Muscle layer of colon (tissue), 2 donors: ENCODE data around the gene GRIK1.

Source experiments
- H3K27ac ChIP-seq: one replicate; pipeline ENCODE4 v1.7.0; 2013; ENCODE audit warnings: low read depth, mild to moderate bottlenecking, low read length, moderate library complexity
- H3K27me3 ChIP-seq, 2 donors: one replicate each; pipeline ENCODE4 v1.7.0; 2013; ENCODE audit warnings: low read length in 2 of 2, mild to moderate bottlenecking in 2 of 2; ENCODE audit not compliant: insufficient read depth in 2 of 2, control insufficient read depth in 1 of 2
- H3K36me3 ChIP-seq: one replicate; pipeline ENCODE4 v1.7.0; 2013; ENCODE audit warnings: mild to moderate bottlenecking, low read length; ENCODE audit not compliant: insufficient read depth
- H3K4me1 ChIP-seq: one replicate; pipeline ENCODE4 v1.7.0; 2013; ENCODE audit warnings: mild to moderate bottlenecking, low read length; ENCODE audit not compliant: insufficient read depth
- H3K4me3 ChIP-seq, 2 donors: one replicate each; pipeline ENCODE4 v1.7.0; 2013; ENCODE audit warnings: low read length in 2 of 2, low read depth in 1 of 2, mild to moderate bottlenecking in 1 of 2, moderate library complexity in 1 of 2
- H3K9ac ChIP-seq: one replicate; pipeline ENCODE4 v1.7.0; 2013; ENCODE audit warnings: low read length
- H3K9me3 ChIP-seq: one replicate; pipeline ENCODE4 v1.7.0; 2013; ENCODE audit warnings: mild to moderate bottlenecking, low read length
- donor health status: abdominal sarcoma.
- donor health status: Adenocarcinoma of cecum.

Gene GRIK1

GRCh38 chr21:29680273-29680672 is 259.5 kb downstream of the GRIK1 start:
- Histone ChIP-seq H3K27me3 (no peaks in the 10 kb centered on the region), H3K27ac (no peak overlapping the region), H3K9ac (no peak overlapping the region), H3K4me3 (no peak overlapping the region), H3K4me1 (no peaks in the 10 kb centered on the region), H3K36me3 (no peaks in the 10 kb centered on the region), H3K9me3 (no peaks in the 10 kb centered on the region)

DNA sequence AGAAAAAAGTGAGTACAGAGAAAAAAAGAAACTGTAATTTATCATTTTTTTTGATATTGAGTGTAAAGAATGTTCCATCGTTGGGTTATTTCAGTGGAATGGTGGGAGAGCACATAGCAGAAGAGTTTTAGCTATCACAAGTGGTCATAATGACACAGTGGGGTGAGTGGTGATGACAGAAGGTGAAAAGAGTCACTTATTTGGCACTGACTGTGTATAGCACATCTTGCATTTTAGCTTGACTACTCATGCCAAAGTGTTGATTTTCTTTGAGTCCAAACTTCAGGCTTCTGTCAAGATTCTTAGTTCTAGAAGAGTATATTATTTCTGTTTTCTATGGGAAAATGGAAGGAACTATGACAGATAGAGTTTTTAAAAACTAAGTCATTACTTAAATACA is 261.2 kb downstream of the GRIK1 start:
- Histone ChIP-seq H3K27ac (no peak overlapping the region), H3K9ac (no peak overlapping the region), H3K4me1 (no peaks in the 10 kb centered on the region), H3K36me3 (no peaks in the 10 kb centered on the region), H3K4me3 (no peak overlapping the region), H3K9me3 (no peaks in the 10 kb centered on the region), H3K27me3 (no peaks in the 10 kb centered on the region)

DNA sequence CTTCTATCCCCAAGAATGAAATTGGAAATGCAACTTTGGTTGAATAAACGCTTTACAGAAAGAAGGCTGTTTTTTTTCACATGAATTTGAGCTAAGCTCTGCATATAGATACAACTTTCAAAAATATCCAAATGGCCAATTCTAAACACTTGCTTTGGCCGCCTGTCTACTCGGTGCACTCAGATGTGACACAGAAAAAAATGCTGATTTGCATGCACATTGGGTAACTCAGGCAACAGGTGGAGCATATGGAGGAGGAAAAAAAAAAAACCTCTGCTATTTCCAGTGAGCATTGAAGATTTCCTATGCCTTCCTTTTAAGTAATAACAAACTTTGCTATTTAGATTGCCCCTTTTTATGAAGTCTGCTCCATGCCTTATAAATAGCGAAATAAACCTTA is 262.5 kb downstream of the GRIK1 start:
- H3K27me3 ChIP-seq: no peaks in the 10 kb centered on the region
- H3K36me3 ChIP-seq: no peaks in the 10 kb centered on the region
- H3K4me3 ChIP-seq: no peak overlapping the region
- H3K27ac ChIP-seq: no peak overlapping the region
- H3K9ac ChIP-seq: no peak overlapping the region
- H3K4me1 ChIP-seq: no peaks in the 10 kb centered on the region
- H3K9me3 ChIP-seq: no peaks in the 10 kb centered on the region

DNA sequence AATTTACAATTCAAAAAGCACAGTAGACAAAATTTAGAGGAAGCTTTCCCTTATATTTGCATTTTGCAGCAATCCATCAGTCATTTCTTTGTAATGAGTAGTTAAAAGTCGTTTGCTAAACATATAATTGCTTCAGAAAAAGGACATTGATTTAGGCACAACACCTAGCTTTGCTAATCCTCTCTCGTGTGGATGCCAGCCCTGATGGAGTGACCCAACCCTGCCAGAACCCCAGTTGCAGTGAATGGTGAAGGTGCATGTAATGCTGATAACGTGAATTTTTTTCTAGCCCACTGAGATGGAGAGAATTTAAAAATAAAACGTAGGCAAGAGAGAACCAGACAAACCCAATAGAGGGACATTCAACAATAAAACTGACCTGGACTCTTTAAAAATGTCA is 263.4 kb downstream of the GRIK1 start:
- H3K27me3 ChIP-seq: no peaks in the 10 kb centered on the region
- no peak overlapping the region for H3K9ac ChIP-seq
- no peaks in the 10 kb centered on the region for H3K9me3 ChIP-seq
- H3K36me3 ChIP-seq: no peaks in the 10 kb centered on the region
- no peak overlapping the region for H3K27ac ChIP-seq
- no peaks in the 10 kb centered on the region for H3K4me1 ChIP-seq
- H3K4me3 ChIP-seq: no peak overlapping the region

DNA sequence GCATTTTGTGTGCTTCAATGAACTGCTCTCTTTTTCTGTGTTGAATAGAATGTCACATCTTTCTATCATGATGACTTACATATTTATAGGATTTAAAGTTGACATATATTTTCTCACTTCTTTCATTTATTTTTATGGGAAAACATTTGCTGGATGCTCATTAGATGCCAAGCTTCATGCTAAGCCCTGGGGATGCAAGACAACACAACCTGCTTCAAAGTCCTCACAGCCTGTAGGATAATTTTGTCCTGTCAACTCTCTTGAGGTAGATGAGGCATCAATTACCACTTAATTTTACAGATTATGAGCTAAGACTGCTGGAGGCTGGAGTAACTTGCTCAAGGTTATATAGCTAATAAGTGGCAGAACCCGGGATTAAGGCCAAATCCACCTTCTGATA is 264.3 kb downstream of the GRIK1 start:
- Histone ChIP-seq H3K4me3 (no peak overlapping the region), H3K27ac (no peak overlapping the region), H3K9me3 (no peaks in the 10 kb centered on the region), H3K27me3 (no peaks in the 10 kb centered on the region), H3K4me1 (no peaks in the 10 kb centered on the region), H3K9ac (no peak overlapping the region), H3K36me3 (no peaks in the 10 kb centered on the region)

- Histone ChIP-seq H3K4me3 (no peak overlapping the region), H3K4me1 (no peaks in the 10 kb centered on the region), H3K9ac (no peak overlapping the region), H3K27ac (no peak overlapping the region), H3K36me3 (no peaks in the 10 kb centered on the region), H3K9me3 (no peaks in the 10 kb centered on the region), H3K27me3 (no peaks in the 10 kb centered on the region)
These were observed 265.5 kb downstream of the GRIK1 start for GRCh38 chr21:29674343-29674742.

GRCh38 chr21:29673096-29673610 is 266.6 kb downstream of the GRIK1 start:
- no peaks in the 10 kb centered on the region for H3K9me3 ChIP-seq
- no peak overlapping the region for H3K4me3 ChIP-seq
- no peaks in the 10 kb centered on the region for H3K27me3 ChIP-seq
- no peak overlapping the region for H3K9ac ChIP-seq
- no peaks in the 10 kb centered on the region for H3K4me1 ChIP-seq
- no peaks in the 10 kb centered on the region for H3K36me3 ChIP-seq
- H3K27ac ChIP-seq: no peak overlapping the region

GRCh38 chr21:29671728-29672127 is 268.1 kb downstream of the GRIK1 start:
- H3K27me3 ChIP-seq: no peaks in the 10 kb centered on the region
- no peak overlapping the region for H3K27ac ChIP-seq
- H3K9ac ChIP-seq: no peak overlapping the region
- H3K4me1 ChIP-seq: no peaks in the 10 kb centered on the region
- H3K9me3 ChIP-seq: no peaks in the 10 kb centered on the region
- H3K36me3 ChIP-seq: no peaks in the 10 kb centered on the region
- no peak overlapping the region for H3K4me3 ChIP-seq

GRCh38 chr21:29670228-29670627 is 269.6 kb downstream of the GRIK1 start:
- Histone ChIP-seq H3K36me3 (no peaks in the 10 kb centered on the region), H3K27me3 (no peaks in the 10 kb centered on the region), H3K27ac (no peak overlapping the region), H3K9me3 (no peaks in the 10 kb centered on the region), H3K4me3 (no peak overlapping the region), H3K4me1 (no peaks in the 10 kb centered on the region), H3K9ac (no peak overlapping the region)

DNA sequence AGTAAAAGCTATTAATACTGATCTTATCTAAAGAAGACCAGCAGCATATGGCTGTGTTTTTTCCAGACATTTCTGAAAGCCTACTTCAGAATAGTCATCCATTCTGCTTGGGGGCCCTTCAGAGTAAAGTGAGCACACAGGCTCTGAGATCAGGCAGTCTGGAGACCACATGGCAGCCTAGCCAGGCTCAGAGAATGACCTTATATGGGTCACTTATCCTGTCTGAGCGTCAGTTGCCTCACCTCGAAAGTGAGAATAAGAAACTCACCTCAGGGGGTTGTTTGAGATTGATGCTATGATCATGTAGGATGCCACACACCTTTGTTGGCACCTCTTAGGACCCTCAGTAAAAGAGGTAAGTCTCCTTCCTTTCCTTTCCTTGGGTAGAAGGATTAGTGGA is 270.4 kb downstream of the GRIK1 start:
- no peaks in the 10 kb centered on the region for H3K4me1 ChIP-seq
- H3K9me3 ChIP-seq: no peaks in the 10 kb centered on the region
- H3K4me3 ChIP-seq: no peak overlapping the region
- H3K36me3 ChIP-seq: no peaks in the 10 kb centered on the region
- H3K27me3 ChIP-seq: no peaks in the 10 kb centered on the region
- no peak overlapping the region for H3K27ac ChIP-seq
- no peak overlapping the region for H3K9ac ChIP-seq

DNA sequence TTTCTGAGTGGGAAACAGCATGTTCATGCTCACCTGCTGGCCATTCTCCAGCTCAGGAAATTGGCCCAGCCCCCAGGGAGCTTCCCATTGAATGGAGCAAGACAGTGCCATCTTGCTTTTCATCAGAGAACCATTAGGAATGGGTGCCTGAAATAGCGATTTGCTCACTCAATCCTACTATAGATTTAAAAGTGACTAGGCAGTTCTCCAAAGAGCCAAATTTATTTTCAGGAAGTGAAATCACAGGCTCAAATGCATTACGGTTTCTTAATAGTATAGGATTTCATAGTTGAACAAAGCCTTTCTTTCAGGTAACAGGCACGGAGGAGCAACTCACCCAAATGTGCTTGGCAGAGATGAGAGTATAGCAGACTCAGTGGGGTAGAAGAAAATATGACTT is 272.1 kb downstream of the GRIK1 start:
- no peaks in the 10 kb centered on the region for H3K9me3 ChIP-seq
- H3K9ac ChIP-seq: no peak overlapping the region
- H3K36me3 ChIP-seq: no peaks in the 10 kb centered on the region
- no peak overlapping the region for H3K27ac ChIP-seq
- no peak overlapping the region for H3K4me3 ChIP-seq
- H3K27me3 ChIP-seq: no peaks in the 10 kb centered on the region
- H3K4me1 ChIP-seq: no peaks in the 10 kb centered on the region

- Histone ChIP-seq H3K27ac (no peak overlapping the region), H3K4me1 (no peaks in the 10 kb centered on the region), H3K27me3 (no peaks in the 10 kb centered on the region), H3K36me3 (no peaks in the 10 kb centered on the region), H3K4me3 (no peak overlapping the region), H3K9ac (no peak overlapping the region), H3K9me3 (no peaks in the 10 kb centered on the region)
These were observed 275.2 kb downstream of the GRIK1 start for GRCh38 chr21:29664615-29665014.
